ENCODE data around the gene UGT1A4. TPM values are rescaled to one million over a fixed set of nuclear protein-coding genes. Genes with fewer than 3 reads are reported as not detected.

UGT1A4 gene
- total and polyA plus RNA-seq, 11 donors, result not detected

GRCh38 chr2:233814056-233814835 lies 95.7 kb downstream of the UGT1A4 start:
- peaks cover 0 to 8% (median 0%) of the 10 kb centered on the region in 12 donors for H3K9me3 ChIP-seq
- H3K4me3 ChIP-seq, result no peak overlapping the region
- H3K27ac ChIP-seq, result no peak overlapping the region
- no peaks in the 10 kb centered on the region for H3K4me1 ChIP-seq
- H3K36me3 ChIP-seq, result no peaks in the 10 kb centered on the region
- DNase-seq, result no peak
- intact Hi-C loops (cut with DNase I), result no loop called here
- H3K27me3 ChIP-seq, result peaks cover 0 to 6% (median 0%) of the 10 kb centered on the region in 9 donors
- ATAC-seq, result no peak
- 56 to 77% (median 65%) methylated on average over 1 to 2 of the region's 2 CpGs for WGBS, 4 donors
- TF ChIP-seq, protein P1, sequence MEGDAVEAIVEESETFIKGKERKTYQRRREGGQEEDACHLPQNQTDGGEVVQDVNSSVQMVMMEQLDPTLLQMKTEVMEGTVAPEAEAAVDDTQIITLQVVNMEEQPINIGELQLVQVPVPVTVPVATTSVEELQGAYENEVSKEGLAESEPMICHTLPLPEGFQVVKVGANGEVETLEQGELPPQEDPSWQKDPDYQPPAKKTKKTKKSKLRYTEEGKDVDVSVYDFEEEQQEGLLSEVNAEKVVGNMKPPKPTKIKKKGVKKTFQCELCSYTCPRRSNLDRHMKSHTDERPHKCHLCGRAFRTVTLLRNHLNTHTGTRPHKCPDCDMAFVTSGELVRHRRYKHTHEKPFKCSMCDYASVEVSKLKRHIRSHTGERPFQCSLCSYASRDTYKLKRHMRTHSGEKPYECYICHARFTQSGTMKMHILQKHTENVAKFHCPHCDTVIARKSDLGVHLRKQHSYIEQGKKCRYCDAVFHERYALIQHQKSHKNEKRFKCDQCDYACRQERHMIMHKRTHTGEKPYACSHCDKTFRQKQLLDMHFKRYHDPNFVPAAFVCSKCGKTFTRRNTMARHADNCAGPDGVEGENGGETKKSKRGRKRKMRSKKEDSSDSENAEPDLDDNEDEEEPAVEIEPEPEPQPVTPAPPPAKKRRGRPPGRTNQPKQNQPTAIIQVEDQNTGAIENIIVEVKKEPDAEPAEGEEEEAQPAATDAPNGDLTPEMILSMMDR (IDR thresholded peaks at IDR 0.05), result no peak
- TF ChIP-seq POLR2A (IDR thresholded peaks at IDR 0.05), result no peak

DNA sequence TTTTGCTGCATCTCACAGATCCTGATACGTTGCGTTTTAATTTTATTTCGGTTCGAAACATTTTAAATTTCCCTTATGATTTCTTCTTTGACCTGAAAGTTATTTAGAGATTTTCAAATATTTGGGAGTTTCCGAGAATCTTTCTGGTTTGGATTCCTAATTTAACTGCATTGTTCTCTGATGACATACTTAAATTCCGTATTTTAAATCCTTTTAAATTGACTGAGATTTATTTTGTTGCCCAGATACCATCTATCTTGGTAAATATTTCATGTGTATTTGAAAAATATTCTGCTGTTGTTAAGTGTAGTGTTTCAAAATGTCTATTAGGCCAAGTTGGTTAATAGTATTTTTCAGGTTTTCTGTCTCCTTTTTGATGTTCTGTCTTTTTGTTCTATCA lies 97.3 kb downstream of the UGT1A4 start:
- ATAC-seq (no peak), DNase-seq (no peak)
- intact Hi-C loops (cut with DNase I), result no loop called here
- WGBS, 4 donors, result 82 to 93% (median 92%) methylated on average over 6 of the region's 6 CpGs
- no peak overlapping the region for H3K27ac ChIP-seq
- H3K9me3 ChIP-seq, result peaks cover 0 to 8% (median 0%) of the 10 kb centered on the region in 12 donors
- TF ChIP-seq POLR2A (IDR thresholded peaks at IDR 0.05), result no peak
- TF ChIP-seq, protein P1 (IDR thresholded peaks at IDR 0.05), result no peak
- H3K27me3 ChIP-seq, result peaks cover 0 to 6% (median 0%) of the 10 kb centered on the region in 9 donors
- no peaks in the 10 kb centered on the region for H3K36me3 ChIP-seq
- no peak overlapping the region for H3K4me3 ChIP-seq
- no peaks in the 10 kb centered on the region for H3K4me1 ChIP-seq

- Histone ChIP-seq H3K27me3 (peaks cover 0 to 6% (median 0%) of the 10 kb centered on the region in 9 donors), H3K27ac (no peak overlapping the region), H3K4me1 (no peaks in the 10 kb centered on the region), H3K36me3 (no peaks in the 10 kb centered on the region), H3K9me3 (peaks cover 0 to 8% (median 0%) of the 10 kb centered on the region in 12 donors), H3K4me3 (no peak overlapping the region)
- intact Hi-C loops (cut with DNase I), result no loop called here
- 33 to 39% (median 36%) methylated on average over 2 of the region's 2 CpGs for WGBS, 4 donors
- no peak for TF ChIP-seq POLR2A (IDR thresholded peaks at IDR 0.05)
- TF ChIP-seq, protein P1 (IDR thresholded peaks at IDR 0.05), result no peak
- ATAC-seq (no peak), DNase-seq (no peak)
These were observed 97.8 kb downstream of the UGT1A4 start for GRCh38 chr2:233816334-233816733.

- Histone ChIP-seq H3K36me3 (no peaks in the 10 kb centered on the region), H3K27me3 (peaks cover 0 to 6% (median 0%) of the 10 kb centered on the region in 9 donors), H3K4me3 (no peak overlapping the region), H3K27ac (no peak overlapping the region), H3K9me3 (peaks cover 0 to 8% (median 0%) of the 10 kb centered on the region in 12 donors), H3K4me1 (no peaks in the 10 kb centered on the region)
- intact Hi-C loops (cut with DNase I), result no loop called here
- peak in 1 of 5 donors; percentile 47 for DNase-seq
- no peak for TF ChIP-seq POLR2A (IDR thresholded peaks at IDR 0.05)
- TF ChIP-seq, protein P1 (IDR thresholded peaks at IDR 0.05), result no peak
- 70 to 74% (median 72%) methylated on average over 4 of the region's 4 CpGs for WGBS, 4 donors
- ATAC-seq, result no peak
These were observed 98.2 kb downstream of the UGT1A4 start for GRCh38 chr2:233816771-233817170.
